ENCODE measurements around the gene NDUFA6.

NDUFA6 gene

GRCh38 chr22:42039271-42039670 is 51.3 kb downstream of the NDUFA6 start:
- no peak for ATAC-seq
- TF ChIP-seq ZNF70 (CRISPR knock-in tag; IDR thresholded peaks at IDR 0.05) (no peak), GLIS3 (CRISPR knock-in tag; IDR thresholded peaks at IDR 0.05) (no peak), ESRRG (CRISPR knock-in tag; IDR thresholded peaks at IDR 0.05) (no peak), TSHZ2 (CRISPR knock-in tag; IDR thresholded peaks at IDR 0.05) (no peak), CSDC2 (CRISPR knock-in tag; IDR thresholded peaks at IDR 0.05) (no peak), OSR1 (CRISPR knock-in tag; IDR thresholded peaks at IDR 0.05) (no peak), CREB5 (CRISPR knock-in tag; IDR thresholded peaks at IDR 0.05; ENCODE audit: low read depth) (no peak), CSRNP3 (CRISPR knock-in tag; IDR thresholded peaks at IDR 0.05) (no peak), ISL1 (CRISPR knock-in tag; IDR thresholded peaks at IDR 0.05) (no peak)
